Tibial nerve (tissue), 3 donors: ENCODE results near the gene MBP.

ENCODE experiments used
- CTCF ChIP-seq, 5 experiments: fragments of 200-600 bp in 3 of 5; fragments of 450-650 bp in 2 of 5; sonication (generic) in 3 of 5; IDR thresholded peaks; one replicate each; pipeline ENCODE4 v1.5.1; 2016 to 2019; ENCODE audit warnings: antibody characterized with exemption in 5 of 5, mild to moderate bottlenecking in 3 of 5, moderate library complexity in 2 of 5
- POLR2A ChIP-seq, 2 donors: fragments of 450-650 bp; IDR thresholded peaks; one replicate each; pipeline ENCODE4 v1.6.1; 2017; ENCODE audit warnings: antibody characterized with exemption in 2 of 2, mild to moderate bottlenecking in 2 of 2, moderate library complexity in 2 of 2

- TF ChIP-seq POLR2A (IDR thresholded peaks at IDR 0.05) (no peak), CTCF (IDR thresholded peaks at IDR 0.05) (no peak)
Observed at GRCh38 chr18:76941284-76941683, 191.3 kb downstream of the MBP start.
